Activated B cell treated with CpG ODN at 0.5 μM for 24 hours (primary cell): Measurements from ENCODE around the gene LCP1. TPM values are rescaled to one million over a fixed set of nuclear protein-coding genes. Genes with fewer than 3 reads are reported as not detected.

Source experiments
- ATAC-seq: fragments of 200-7000 bp; cut with Tn5 transposase; one replicate; pipeline ENCODE4 v1.10.0; 2021; ENCODE audit warnings: low read depth, mild to moderate bottlenecking, moderate library complexity
- CTCF ChIA-PET: fragments of 350-600 bp; sonication (Branson Sonifier 250); formaldehyde crosslinking; loops from one replicate; lab custom pipeline; 2021; ENCODE audit warnings: antibody characterized with exemption; lab: Charles Lee
- POLR2A ChIA-PET: fragments of 350-600 bp; sonication (Branson Sonifier 250); formaldehyde crosslinking; loops from one replicate; lab custom pipeline; 2021; ENCODE audit warnings: antibody characterized with exemption; lab: Charles Lee
- DNase-seq: peaks from one replicate; pipeline ENCODE4 v3.0.0; 2022
- H3K27ac Mint-ChIP-seq: one replicate; pipeline ENCODE4 v1.8.0; 2020; ENCODE audit warnings: mixed read lengths
- H3K27me3 Mint-ChIP-seq: one replicate; pipeline ENCODE4 v1.8.0; 2021; ENCODE audit warnings: mixed read lengths
- H3K36me3 Mint-ChIP-seq: one replicate; pipeline ENCODE4 v1.8.0; 2021; ENCODE audit warnings: low read depth, mixed read lengths
- H3K4me1 Mint-ChIP-seq: one replicate; pipeline ENCODE4 v1.8.0; 2021; ENCODE audit warnings: mixed read lengths
- H3K4me3 Mint-ChIP-seq: one replicate; pipeline ENCODE4 v1.8.0; 2020; ENCODE audit warnings: mild to moderate bottlenecking, mixed read lengths
- H3K9me3 Mint-ChIP-seq: one replicate; pipeline ENCODE4 v1.8.0; 2020; ENCODE audit warnings: mixed read lengths
- CTCF ChIP-seq: fragments of 200-600 bp; IDR thresholded peaks from one replicate; pipeline ENCODE4 v1.8.0; 2022; ENCODE audit warnings: antibody characterized with exemption, mild to moderate bottlenecking
- intact Hi-C: fragments of 100-400 bp; cut with micrococcal nuclease; formaldehyde crosslinking; loops from one replicate; pipeline ENCODE4 v1.15.1; 2024
- total RNA-seq: library from RNA; stranded (reverse); gene quantifications from 2 replicates; pipeline ENCODE4 v1.2.3, GENCODE V29; 2022

LCP1 gene
- total RNA-seq, 1 donor from 2014 or later: 948 TPM

DNA sequence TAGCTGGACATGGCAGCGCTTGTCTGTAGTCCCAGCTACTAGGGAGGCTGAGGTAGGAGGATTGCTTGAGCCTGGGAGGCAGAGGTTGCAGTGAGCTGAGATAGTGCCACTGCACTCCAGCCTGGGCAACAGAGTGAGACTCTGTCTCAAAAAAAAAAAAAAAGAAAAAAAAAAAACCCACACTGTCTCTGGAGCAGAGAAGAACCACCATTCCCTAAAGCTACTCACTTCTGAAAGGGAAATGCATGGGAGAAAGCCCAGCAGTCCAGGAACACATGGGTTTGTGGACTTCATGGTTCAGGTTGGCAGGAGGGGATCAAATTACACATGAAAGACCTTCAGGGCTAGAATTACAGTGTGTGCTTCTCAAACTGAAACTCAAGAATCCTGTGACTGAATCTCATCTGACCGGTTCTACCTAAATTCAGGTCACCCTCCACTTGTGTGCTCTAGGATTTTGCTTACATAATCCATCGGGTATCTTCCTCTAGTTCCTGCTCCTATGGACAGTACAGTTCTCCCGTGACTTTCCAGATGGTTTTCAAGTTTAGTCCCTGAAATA, 46.9 kb downstream of the LCP1 start:
- Mint-ChIP-seq H3K36me3 (peaks cover 91% of the 10 kb centered on the region), H3K27ac (peak overlapping the region; percentile 27), H3K4me1 (peaks cover 2% of the 10 kb centered on the region), H3K9me3 (no peaks in the 10 kb centered on the region), H3K27me3 (no peaks in the 10 kb centered on the region), H3K4me3 (no peak overlapping the region)
- intact Hi-C loops: no loop called here
- ChIA-PET POLR2A (interaction anchor here (1.5 kb wide), 1 partner anchor 8 kb away, joined by 6 read pairs; no protein-coding TSS in a partner anchor), CTCF (no interaction called here)
- ATAC-seq: no peak
- no peak for DNase-seq
- no peak for TF ChIP-seq CTCF

DNA sequence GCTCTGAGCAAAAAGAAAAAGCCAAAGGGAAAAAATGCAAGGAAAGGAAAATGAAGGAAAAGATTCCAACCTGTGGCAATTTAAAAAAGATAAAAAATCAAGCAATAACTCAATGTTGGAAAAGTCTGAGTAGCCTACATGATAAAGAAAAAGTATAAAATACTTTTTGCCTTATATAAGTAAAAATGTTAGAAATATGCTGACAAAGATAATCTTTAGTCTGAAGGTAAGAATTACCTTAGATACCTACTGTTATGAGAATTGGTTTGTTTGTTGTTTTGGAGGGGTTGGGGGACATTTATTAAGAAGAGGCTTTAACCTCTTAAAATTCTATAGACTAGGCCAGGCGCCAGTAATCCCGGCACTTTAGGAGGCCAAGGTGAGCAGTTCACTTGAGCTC, 47.5 kb downstream of the LCP1 start:
- Mint-ChIP-seq H3K27ac (no peak overlapping the region), H3K27me3 (no peaks in the 10 kb centered on the region), H3K4me3 (no peak overlapping the region), H3K9me3 (no peaks in the 10 kb centered on the region), H3K4me1 (peaks cover 2% of the 10 kb centered on the region), H3K36me3 (peaks cover 92% of the 10 kb centered on the region)
- ATAC-seq (no peak), DNase-seq (no peak)
- ChIA-PET POLR2A (interaction anchor here (1.5 kb wide), 1 partner anchor 8 kb away, joined by 6 read pairs; no protein-coding TSS in a partner anchor), CTCF (no interaction called here)
- TF ChIP-seq CTCF: no peak
- intact Hi-C loops: no loop called here

GRCh38 chr13:46132109-46132508, 49.9 kb downstream of the LCP1 start:
- TF ChIP-seq CTCF: no peak
- CTCF ChIA-PET: interaction anchor here (1.2 kb wide), 1 partner anchor 28 kb away, joined by 3 read pairs; no protein-coding TSS in a partner anchor
- H3K36me3 Mint-ChIP-seq: peaks cover 95% of the 10 kb centered on the region
- ATAC-seq: no peak
- no peaks in the 10 kb centered on the region for H3K4me1 Mint-ChIP-seq
- no peak overlapping the region for H3K27ac Mint-ChIP-seq
- intact Hi-C loops: no loop called here
- POLR2A ChIA-PET: no interaction called here
- DNase-seq: no peak
- H3K27me3 Mint-ChIP-seq: no peaks in the 10 kb centered on the region
- H3K4me3 Mint-ChIP-seq: no peak overlapping the region
- no peaks in the 10 kb centered on the region for H3K9me3 Mint-ChIP-seq

GRCh38 chr13:46131705-46132104, 50.3 kb downstream of the LCP1 start:
- intact Hi-C loops: no loop called here
- Mint-ChIP-seq H3K36me3 (peaks cover 95% of the 10 kb centered on the region), H3K4me1 (peaks cover 1% of the 10 kb centered on the region), H3K27ac (no peak overlapping the region), H3K9me3 (no peaks in the 10 kb centered on the region), H3K27me3 (no peaks in the 10 kb centered on the region), H3K4me3 (no peak overlapping the region)
- POLR2A ChIA-PET: no interaction called here
- TF ChIP-seq CTCF: no peak
- CTCF ChIA-PET: interaction anchor here (1.2 kb wide), 1 partner anchor 29 kb away, joined by 3 read pairs; no protein-coding TSS in a partner anchor
- ATAC-seq (no peak), DNase-seq (no peak)

DNA sequence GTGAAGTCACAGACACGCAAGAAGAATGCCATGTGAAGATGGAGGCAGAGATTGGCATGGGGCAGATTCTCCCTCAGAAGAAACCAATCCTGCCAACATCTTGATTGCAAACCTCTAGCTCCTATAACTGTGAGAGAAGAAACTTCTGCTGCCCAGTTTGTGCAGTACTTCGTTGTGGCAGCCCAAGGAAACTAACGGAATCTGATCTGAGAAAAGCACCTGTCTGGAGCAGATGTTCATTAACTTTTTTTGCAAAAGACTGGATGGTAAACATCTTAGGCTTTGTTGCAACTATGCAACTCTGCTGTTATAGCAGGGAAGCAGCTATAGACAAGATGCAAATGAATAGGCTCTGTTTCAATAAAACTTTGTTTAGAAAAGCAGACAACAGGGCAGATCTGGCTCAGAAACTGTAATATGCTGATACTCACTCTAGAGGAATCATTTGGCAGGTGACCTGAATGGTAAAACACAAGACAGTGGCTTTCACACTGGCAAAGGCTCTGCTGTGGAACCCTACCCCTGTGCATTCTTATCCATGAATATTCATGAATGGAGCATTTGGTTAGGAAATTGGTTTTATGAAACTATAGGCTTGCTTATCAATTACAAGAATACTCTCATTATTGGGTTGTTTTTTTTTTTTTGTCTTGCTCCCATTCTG, 51.9 kb downstream of the LCP1 start:
- no peak for TF ChIP-seq CTCF
- Mint-ChIP-seq H3K36me3 (peaks cover 92% of the 10 kb centered on the region), H3K4me1 (peaks cover 16% of the 10 kb centered on the region), H3K4me3 (no peak overlapping the region), H3K27ac (no peak overlapping the region), H3K27me3 (no peaks in the 10 kb centered on the region), H3K9me3 (no peaks in the 10 kb centered on the region)
- CTCF ChIA-PET: no interaction called here
- no peak for DNase-seq
- intact Hi-C loops: loop anchor here (5.0 kb wide), 2 partner anchors 78 to 323 kb away; partner anchors contain the start of gene ZC3H13
- POLR2A ChIA-PET: no interaction called here
- ATAC-seq: no peak
